NCI-H1417 (cell line): ENCODE results near the gene FAM149A.

ENCODE experiments used
- DNase-seq, 3 experiments: peaks; one replicate each; lab custom pipeline; 2025; lab: John Stamatoyannopoulos, UW

The FAM149A gene

DNA sequence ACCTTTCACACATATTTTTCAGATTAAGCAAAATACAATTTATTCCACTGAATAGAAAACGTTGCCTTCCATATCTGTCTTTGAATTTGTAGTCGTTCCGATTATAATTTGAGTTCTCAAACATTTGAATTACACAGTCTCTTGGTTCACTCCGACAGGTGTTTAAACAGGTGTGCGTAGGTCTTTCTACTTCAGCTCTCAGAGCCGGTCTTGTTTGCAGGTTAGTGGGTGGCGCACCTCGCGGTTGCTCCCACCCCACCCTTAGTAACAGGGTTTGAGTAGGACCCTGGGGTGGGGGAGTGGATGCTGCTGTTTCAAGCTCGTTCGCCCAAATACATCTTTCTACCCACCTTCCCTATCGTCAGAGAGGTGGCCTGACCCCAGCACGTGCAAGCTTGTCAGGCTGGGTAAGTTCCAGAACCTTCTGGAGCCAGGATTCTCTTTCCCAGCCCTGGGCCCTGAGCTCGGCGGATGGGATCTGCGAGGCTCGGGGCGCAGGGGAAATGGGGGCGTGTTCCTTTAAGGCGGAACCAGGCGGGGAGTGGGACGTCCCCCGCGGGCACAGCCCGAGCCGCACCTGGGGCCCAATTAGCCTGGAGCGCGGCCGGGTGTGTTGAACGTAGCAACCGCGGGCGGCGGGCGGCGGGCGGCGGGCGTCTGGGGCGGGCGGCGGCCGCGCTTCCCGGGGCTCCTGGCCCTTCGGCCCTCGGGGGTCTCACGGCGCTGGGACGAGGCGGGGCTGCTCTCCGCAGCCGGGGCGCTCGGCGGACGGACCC is at the start of gene FAM149A:
TSS of gene FAM149A (plus strand) at position 591 of the 776 bp plus-strand sequence.
- peak; percentile 52 to 85 (median 76) for DNase-seq

GRCh38 chr4:186058253-186058979 is 46.1 kb upstream of the FAM149A start:
- no peak for DNase-seq

DNA sequence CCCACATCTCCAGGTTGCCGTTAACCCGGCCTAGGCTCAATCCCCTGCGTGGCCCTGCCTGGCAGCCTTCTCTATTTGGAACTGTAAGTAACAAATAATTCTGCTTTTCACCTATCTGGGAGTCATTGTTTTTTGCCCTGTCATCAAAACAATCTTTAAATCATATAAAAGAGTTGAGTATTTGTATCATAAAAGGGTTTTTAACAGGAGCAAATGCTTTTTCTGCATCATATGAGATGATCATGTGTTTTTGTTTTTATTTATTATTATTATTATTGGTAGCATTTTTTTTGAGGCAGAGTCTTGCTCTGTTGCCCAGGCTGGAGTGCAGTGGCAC is 45.6 kb upstream of the FAM149A start:
- DNase-seq, result no peak

DNA sequence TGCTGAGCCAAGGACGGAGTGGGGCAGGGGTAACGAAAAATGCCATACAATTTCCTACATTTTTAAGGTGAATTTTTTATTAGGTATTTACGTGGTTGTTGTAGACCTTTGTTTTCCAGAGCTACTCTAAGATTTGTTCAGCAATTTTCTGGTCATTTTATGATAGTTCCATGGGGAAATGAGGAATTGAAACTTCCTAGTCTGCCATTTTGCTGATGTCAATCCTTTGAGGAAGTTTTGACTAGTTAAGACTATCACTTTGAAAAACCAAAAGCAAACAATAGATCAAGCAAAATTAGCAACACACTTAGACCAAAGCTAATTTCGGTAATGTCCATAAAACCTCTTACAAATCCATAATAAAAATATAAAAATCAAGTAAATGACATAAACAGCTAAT is 42.6 kb upstream of the FAM149A start:
- DNase-seq, result no peak

GRCh38 chr4:186067757-186068385 is 36.6 kb upstream of the FAM149A start:
- peak in 2 of 3 experiments; percentile 52 to 74 for DNase-seq

DNA sequence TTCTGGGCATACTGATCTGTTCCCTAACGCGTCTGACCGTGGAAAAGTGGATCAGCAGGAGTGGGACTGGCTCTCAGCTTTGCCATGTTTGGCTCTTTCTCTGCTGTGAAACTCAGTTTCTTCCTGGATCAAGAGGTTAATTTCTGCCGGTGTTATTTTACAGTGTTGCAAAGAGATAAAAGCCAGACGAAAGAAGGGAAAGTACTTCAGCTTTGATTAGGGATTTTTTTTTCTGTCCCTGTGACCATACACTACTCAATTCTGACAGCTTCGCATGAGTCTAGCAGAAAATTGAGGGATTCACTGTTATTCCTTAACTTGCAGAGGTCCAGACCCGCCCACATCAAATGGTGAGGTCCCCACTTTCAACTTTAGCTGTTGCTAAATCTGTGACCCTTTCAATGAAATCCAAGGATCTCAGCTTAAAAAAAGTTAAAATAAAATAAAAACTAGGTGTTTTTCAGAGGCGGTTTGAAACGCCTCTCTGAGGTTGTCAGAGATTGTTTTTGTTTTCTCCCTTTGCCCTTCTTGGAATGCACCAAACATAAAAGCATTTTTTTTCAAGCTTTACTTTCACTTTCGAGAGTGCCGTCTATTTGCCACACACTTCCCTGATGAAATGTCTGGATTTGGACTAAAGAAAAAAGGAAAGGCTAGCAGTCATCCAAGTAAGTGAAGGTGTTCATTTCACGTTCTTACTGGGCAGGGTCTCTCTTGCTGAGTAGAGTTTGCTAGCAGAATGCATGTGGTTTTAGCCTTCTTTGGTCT is 35.7 kb upstream of the FAM149A start, which contains the start of gene TLR3:
TSS of gene TLR3 (plus strand) at position 576 of the 768 bp plus-strand sequence. CDS start 7,464 bp downstream, outside the sequence.
- DNase-seq, result peak in 1 of 3 experiments; percentile 4

- no peak for DNase-seq
Measured at GRCh38 chr4:186069729-186070128, 34.8 kb upstream of the FAM149A start.

DNA sequence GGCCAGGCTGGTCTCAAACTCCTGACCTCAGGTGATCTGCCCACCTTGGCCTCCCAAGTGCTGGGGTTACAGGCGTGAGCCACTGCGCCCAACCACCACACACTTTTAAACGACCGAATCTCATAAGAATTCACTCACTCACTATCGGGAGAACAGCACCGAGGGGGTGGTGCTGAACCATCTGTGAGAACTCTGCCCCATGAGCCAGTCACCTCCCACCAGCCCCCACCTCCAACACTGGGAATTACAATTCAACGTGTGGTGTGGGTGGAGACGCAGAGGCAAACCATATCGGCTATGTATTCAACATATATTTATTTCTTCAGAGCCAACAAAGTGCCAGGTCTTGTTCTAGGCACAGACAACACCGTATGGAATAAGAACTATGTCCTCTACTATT is 32.0 kb upstream of the FAM149A start:
- DNase-seq, result no peak

DNA sequence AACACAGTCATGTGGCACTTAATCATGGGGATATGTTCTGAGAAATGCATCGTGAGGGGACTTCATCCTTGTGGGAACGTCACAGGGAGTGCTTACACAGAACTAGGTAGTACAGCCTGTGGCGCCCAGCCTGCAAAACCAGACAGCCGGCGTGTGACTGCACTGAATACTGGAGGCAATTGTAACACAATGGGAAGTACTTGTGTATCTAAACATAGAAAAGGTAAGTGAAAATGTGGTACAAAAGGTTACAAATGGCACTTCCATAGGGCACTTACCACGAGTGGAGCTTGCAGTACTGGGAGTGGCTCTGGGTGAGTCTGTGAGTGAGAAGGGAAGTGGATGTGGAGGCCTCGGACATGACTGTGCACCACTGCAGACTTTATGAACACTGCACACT is 30.3 kb upstream of the FAM149A start:
- DNase-seq, result peak in 1 of 3 experiments; percentile 22

- peak in 1 of 3 experiments; percentile 28 for DNase-seq
Measured at GRCh38 chr4:186078981-186079638, 25.4 kb upstream of the FAM149A start.

GRCh38 chr4:186079694-186080093 is 24.8 kb upstream of the FAM149A start:
- DNase-seq, result no peak

DNA sequence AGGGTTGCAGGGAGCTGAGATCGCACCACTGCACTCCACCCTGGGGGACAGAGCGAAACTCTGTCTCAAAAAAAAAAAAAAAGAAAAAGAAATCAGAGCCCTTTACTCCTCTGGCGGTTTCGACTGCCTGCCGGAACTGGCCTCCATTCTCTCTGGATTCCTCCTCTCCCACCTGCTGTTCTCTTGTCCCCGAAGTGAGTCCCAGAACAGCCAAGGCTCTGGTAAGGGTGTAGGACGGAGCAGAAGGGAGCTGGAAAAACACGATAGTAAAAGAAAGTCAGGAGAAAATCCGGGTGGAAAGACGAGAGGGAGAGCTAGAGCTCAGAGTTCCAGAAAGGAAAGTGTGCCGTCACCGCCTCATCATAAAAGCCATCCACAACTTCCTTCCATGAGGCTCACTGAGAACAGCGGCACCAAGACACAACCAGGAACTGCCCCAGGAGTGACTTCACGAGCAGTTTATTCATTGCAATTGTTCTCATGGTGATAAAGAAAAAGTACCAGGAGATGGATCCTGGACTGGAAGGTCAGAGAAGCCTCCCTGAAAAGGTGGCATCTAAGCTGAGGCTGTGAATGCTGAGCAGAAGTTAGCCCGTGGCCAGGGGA is 23.2 kb upstream of the FAM149A start:
- no peak for DNase-seq

DNA sequence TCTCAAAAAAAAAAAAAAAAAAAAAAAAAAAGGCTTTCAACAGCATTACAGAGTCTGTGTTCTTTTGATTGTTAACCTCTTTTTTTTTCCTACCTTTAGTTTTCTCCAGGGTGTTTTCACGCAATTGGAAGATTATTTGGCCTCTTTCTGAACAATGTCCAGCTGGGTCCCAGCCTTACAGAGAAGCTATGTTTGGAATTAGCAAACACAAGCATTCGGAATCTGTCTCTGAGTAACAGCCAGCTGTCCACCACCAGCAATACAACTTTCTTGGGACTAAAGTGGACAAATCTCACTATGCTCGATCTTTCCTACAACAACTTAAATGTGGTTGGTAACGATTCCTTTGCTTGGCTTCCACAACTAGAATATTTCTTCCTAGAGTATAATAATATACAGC is 22.3 kb upstream of the FAM149A start:
- no peak for DNase-seq

- no peak for DNase-seq
Measured at GRCh38 chr4:186088523-186088922, 16.0 kb upstream of the FAM149A start.

- DNase-seq, result no peak
Measured at GRCh38 chr4:186092296-186092695, 12.2 kb upstream of the FAM149A start.

- no peak for DNase-seq
Measured at GRCh38 chr4:186095406-186095805, 9.1 kb upstream of the FAM149A start.

DNA sequence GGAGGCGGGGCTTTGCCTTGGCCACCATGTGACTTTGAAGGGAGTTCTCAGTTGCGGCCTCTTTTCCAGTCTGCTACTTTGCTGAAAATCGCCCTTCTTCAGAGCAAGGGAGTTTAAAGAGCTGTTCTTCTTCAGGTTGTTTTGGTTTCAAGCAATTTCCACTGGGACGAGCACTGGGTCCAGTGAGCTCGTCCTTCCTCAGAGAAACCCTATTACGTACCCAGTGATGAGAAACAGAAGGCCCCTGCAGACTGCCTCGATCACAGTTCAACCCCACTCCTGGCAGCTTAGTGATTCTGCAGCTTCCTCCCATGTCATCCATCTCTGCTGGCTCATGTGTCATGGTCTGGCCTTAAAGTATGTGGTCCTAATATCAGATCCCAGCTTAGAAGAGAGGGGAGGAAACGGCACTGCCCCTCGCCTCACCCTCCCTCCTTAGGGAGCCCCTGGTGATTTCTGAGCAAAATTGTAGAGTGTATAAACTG is 7.8 kb upstream of the FAM149A start:
- no peak for DNase-seq

DNA sequence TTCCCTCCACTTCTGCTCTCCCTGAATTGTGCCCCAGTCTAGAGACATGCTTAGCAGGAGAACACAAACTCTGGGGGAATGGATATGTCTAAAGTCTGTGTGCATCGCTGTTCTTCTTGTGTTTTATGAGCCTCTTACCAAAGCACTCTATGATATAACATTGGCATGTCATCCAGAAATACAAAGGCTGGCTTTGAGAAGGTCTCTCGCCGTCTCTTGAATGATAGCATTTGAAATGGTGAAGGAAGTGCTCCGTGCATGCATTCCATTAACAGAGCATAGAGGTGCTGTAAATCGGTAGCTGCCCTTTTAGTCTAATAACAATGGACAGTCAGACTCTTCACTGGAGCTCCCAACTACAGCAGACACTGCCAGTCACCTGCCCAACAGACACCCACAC is 7.1 kb upstream of the FAM149A start:
- DNase-seq, result no peak

DNA sequence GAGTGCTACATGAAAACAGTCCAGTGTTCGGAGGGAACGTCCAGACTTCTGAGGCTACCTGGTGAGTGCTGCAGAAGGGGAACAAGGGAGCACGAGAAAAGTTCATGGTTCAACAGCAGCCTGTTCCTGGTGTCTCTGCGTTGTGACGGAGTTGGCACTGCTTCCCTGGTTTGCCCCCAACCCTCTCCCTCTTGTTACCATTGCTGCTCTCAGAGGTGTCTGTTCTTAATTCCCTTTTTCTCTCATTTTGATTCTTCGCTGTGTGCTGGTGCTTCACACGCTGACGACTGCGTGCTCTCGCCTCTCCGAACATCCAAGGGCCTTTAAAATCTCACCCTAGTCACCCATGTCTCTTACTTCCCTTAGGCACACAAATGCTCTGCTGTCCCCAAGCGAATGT is 1.6 kb upstream of the FAM149A start:
- DNase-seq, result no peak

- peak; percentile 1 to 72 (median 58) for DNase-seq
Measured at GRCh38 chr4:186104890-186105646, 564 bp downstream of the FAM149A start.
